Effector memory CD8-positive, alpha-beta T cell (primary cell): ENCODE results near the gene KDM4B.
A peak's percentile ranks its signal among the peaks of the same experiment; 100 is the strongest.
"Not testable (repeated sequence)": the region's sequence is repeated elsewhere in the genome, so short reads cannot be mapped to it uniquely, and the experiment has no call there.

Experiments used
- ATAC-seq: fragments of 150-1000 bp; cut with Tn5 transposase; replicated peaks from 2 replicates; pipeline ENCODE4 v1.10.0; 2021; ENCODE audit warnings: mild to moderate bottlenecking, moderate library complexity
- DNase-seq, 3 experiments: peaks; one replicate each; pipeline ENCODE4 v3.0.0; 2021
- H3K27ac Mint-ChIP-seq, 2 donors: one replicate each; pipeline ENCODE4 v1.8.0; 2022; ENCODE audit warnings: mild to moderate bottlenecking in 2 of 2, mixed read lengths in 2 of 2, moderate library complexity in 2 of 2
- H3K27me3 Mint-ChIP-seq, 2 donors: one replicate each; pipeline ENCODE4 v1.8.0; 2022; ENCODE audit warnings: mixed read lengths in 2 of 2
- H3K36me3 Mint-ChIP-seq: one replicate; pipeline ENCODE4 v1.8.0; 2022; ENCODE audit warnings: mild to moderate bottlenecking, moderate library complexity, mixed read lengths; ENCODE audit not compliant: insufficient read depth
- H3K4me1 Mint-ChIP-seq, 2 donors: one replicate each; pipeline ENCODE4 v1.8.0; 2022; ENCODE audit warnings: low read depth in 2 of 2, mixed read lengths in 2 of 2
- H3K4me3 Mint-ChIP-seq, 2 donors: one replicate each; pipeline ENCODE4 v1.8.0; 2022; ENCODE audit warnings: mild to moderate bottlenecking in 2 of 2, mixed read lengths in 2 of 2, moderate library complexity in 2 of 2
- H3K9me3 Mint-ChIP-seq, 2 donors: one replicate each; pipeline ENCODE4 v1.8.0; 2022; ENCODE audit warnings: mixed read lengths in 2 of 2

KDM4B gene

DNA sequence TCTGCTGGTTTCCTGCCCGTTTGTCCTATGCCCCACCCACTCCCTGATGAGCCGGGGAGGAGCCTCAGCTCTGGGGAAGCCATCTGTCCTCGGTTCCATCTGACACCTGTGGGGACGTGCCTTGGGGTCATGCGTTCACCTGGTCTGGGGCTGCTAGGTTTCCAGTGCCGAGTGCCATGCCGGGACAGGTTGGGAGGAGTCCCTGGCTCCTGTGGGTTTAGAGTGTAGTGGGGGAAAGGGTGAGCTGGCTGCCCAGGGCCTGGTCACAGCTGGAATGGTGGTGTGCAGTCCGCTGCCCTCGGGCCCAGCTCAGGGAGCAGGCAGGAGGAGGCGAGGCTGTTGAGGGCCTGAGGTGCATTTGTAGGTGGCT is 2.5 kb downstream of the KDM4B start:
- Mint-ChIP-seq H3K4me1 (peaks cover 33 to 40% of the 10 kb centered on the region in 2 donors), H3K4me3 (peak overlapping the region; percentile 89 to 91), H3K9me3 (no peaks in the 10 kb centered on the region), H3K27me3 (no peaks in the 10 kb centered on the region), H3K27ac (peak overlapping the region; percentile 86 to 92), H3K36me3 (peaks cover 30% of the 10 kb centered on the region)
- ATAC-seq = no peak
- no peak for DNase-seq

DNA sequence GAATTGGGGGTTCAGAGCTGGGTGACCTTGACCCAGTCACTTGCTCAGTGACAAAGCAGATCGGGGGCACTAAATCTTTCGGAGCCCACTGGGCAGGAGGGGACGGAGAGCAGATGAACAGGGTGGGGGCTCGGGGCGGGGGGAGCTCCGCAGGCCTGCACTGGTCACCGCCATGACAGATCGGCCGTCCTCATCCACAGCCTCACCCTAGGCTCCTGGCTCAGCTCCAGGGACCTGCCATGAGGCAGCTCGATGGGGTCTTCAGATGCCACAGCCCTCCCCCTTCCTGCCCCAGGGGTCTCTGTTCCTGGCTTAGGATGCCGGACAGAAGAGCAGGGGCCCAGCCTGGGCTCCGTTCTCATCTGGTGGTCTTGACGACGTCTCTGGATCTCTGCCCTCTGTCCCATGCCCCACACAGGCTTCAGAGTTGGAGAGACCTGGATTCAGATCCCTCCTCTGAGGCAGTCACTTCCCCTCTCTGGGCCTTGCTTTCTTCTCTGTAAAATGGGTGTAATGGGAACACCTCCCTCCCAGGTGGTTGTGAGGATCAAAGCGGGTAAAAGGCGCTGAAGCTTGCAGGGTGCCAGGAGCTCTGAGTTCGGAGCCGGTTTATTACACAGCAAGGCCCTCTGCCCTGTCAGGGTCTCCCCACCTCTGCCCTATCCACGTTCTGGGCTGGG is 3.0 kb downstream of the KDM4B start:
- peak overlapping the region in 1 of 2 donors; percentile 91 for H3K4me3 Mint-ChIP-seq

DNA sequence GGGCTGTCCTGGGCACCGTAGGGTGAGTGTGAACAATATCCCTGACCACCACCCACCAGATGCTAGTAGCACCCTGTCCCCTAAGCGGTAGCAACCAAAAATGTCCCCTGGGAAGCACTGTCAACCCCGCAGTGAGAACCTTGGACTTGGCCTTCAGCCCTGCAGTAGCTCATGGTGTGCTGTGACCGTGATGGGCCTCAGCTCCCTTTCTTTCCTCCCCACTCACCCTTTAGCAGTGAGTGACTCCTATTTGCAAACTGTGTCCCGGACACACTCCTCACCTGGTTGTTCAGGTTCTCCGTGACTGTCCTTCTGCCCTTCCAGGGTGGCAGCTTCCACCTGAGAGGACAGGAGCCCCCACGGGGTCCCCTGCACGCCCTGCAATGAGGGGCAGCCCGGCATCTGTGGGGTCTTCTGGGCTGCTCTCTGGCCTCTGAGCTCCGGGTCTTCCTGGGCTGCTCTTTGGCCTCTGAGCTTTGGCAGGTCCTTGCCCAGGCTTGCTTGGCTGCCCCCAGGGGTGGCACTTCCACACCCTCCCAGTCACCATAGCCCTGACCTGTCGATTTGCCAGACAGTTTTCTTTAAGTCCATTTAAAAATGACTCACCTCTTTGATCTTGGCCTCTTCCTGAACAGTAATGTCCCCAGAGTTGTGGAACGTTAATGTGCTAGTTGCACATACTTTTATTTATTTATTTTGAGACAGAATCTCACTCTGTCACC is 3.8 kb downstream of the KDM4B start:
- DNase-seq (no peak), ATAC-seq (no peak)
- H3K4me3 Mint-ChIP-seq = peak overlapping the region in 1 of 2 donors; percentile 43
- H3K4me1 Mint-ChIP-seq = peaks cover 36 to 43% of the 10 kb centered on the region in 2 donors
- peaks cover 33% of the 10 kb centered on the region for H3K36me3 Mint-ChIP-seq
- H3K9me3 Mint-ChIP-seq = no peaks in the 10 kb centered on the region
- H3K27me3 Mint-ChIP-seq = no peaks in the 10 kb centered on the region
- H3K27ac Mint-ChIP-seq = peak overlapping the region in 1 of 2 donors; percentile 38

More for the DNA sequence above, 3.0 kb downstream of the KDM4B start:
- Mint-ChIP-seq H3K9me3 (no peaks in the 10 kb centered on the region), H3K4me1 (peaks cover 34 to 42% of the 10 kb centered on the region in 2 donors), H3K27ac (peak overlapping the region; percentile 86 to 92), H3K36me3 (peaks cover 33% of the 10 kb centered on the region), H3K27me3 (no peaks in the 10 kb centered on the region)
- no peak for DNase-seq
- ATAC-seq = no peak

DNA sequence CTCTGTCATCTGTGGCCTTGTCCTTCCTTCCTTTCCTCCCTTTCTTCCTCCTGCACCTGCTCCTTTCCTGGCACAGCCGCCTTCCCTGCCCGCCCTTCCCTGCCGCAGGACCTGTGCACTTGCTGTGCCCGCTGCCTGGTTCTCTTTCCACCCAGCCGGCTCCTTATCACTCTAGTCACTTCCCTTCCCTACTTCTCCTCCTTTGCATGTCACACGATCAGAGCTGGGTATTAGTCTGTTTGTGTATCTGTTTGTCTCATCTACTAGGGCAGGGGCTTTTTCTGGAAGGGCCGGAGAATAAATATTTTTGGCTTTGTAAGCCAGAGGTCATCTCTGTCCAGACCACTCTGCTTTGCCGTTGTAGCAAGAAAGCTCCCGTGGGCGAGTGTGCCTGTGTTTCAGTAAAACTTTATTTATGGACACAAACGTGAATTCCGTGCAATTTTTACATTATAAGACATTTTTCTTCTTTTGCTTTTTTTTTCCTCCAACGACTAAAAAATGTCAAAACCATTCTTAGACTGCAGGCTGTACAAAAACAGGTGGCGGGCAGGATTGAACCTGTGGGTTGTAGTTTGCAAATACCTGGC is 6.1 kb downstream of the KDM4B start:
- H3K27me3 Mint-ChIP-seq = no peaks in the 10 kb centered on the region
- ATAC-seq (no peak), DNase-seq (no peak)
- H3K9me3 Mint-ChIP-seq = no peaks in the 10 kb centered on the region
- H3K27ac Mint-ChIP-seq = peak overlapping the region in 1 of 2 donors; percentile 51
- peaks cover 32 to 40% of the 10 kb centered on the region in 2 donors for H3K4me1 Mint-ChIP-seq
- peaks cover 22% of the 10 kb centered on the region for H3K36me3 Mint-ChIP-seq
- H3K4me3 Mint-ChIP-seq = no peak overlapping the region

DNA sequence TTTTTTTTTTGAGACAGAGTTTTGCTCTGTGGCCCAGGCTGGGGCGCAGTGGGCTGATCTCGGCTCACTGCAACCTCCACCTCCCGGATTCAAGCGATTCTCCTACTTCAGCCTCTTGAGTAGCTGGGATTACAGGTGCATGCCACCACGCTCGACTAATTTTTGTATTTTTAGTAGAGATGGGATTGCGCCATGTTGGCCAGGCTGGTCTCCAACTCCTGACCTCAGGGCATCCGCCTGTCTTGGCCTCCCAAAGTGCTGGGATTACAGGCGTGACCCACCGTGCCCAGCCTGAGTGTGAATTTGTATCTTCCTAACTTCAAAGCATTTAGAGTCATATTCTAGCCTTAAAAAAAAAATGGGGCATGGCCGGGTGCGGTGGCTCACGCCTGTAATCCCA is 6.7 kb downstream of the KDM4B start:
- H3K9me3 Mint-ChIP-seq, H3K27ac Mint-ChIP-seq, ATAC-seq, H3K4me3 Mint-ChIP-seq, H3K27me3 Mint-ChIP-seq, DNase-seq: not testable (repeated sequence)
- H3K4me1 Mint-ChIP-seq = peaks cover 27 to 35% of the 10 kb centered on the region in 2 donors
- peaks cover 21% of the 10 kb centered on the region for H3K36me3 Mint-ChIP-seq

DNA sequence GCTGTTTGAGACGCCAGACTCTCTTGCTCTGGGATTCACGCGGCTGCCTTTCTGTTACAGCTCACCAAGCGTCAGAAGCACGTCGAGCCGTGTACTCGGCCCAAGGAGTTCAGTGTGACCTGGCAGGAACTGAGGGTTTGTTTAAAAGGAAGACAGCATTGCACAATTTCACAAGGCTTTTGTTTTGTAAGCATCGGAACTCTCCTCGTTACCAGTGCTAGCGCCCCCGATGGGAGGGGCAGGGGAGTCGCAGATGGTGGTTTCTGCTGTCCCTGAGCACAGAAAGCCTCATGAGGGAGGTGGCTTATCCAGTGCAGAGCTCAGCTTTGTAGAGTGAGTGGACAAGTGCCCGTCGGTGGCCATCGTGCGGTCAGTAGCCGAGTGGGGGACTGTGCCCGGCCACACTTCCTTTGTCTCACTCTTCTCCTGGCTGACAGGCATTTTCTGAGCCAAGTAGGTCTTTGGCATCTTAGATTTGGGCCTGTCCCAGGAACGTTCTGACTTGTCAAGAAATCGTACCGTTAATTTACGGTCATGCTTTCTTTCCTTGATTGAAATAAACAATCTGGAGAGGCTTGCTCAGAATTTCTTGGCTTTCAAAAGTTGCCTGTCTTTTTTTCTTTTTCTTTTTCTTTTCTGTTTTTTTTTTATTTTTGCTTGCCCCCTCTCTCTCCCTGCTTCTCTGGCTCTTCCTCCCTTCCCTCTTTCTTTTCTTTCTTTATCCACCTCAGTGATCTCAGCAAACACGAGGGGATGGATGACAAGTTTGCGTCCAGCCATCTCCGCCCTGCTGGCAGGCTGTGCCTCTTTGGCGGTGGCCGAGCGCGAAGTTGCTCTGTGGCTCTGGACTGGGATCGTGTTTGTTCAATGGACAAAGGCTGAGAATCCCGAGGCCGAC is 7.7 kb downstream of the KDM4B start:
- peaks cover 19 to 27% of the 10 kb centered on the region in 2 donors for H3K4me1 Mint-ChIP-seq
- peaks cover 23% of the 10 kb centered on the region for H3K36me3 Mint-ChIP-seq
- no peak overlapping the region for H3K4me3 Mint-ChIP-seq
- H3K27ac Mint-ChIP-seq = peak overlapping the region in 1 of 2 donors; percentile 80
- no peaks in the 10 kb centered on the region for H3K27me3 Mint-ChIP-seq
- no peaks in the 10 kb centered on the region for H3K9me3 Mint-ChIP-seq
- peak; percentile 48 for ATAC-seq
- no peak for DNase-seq

DNA sequence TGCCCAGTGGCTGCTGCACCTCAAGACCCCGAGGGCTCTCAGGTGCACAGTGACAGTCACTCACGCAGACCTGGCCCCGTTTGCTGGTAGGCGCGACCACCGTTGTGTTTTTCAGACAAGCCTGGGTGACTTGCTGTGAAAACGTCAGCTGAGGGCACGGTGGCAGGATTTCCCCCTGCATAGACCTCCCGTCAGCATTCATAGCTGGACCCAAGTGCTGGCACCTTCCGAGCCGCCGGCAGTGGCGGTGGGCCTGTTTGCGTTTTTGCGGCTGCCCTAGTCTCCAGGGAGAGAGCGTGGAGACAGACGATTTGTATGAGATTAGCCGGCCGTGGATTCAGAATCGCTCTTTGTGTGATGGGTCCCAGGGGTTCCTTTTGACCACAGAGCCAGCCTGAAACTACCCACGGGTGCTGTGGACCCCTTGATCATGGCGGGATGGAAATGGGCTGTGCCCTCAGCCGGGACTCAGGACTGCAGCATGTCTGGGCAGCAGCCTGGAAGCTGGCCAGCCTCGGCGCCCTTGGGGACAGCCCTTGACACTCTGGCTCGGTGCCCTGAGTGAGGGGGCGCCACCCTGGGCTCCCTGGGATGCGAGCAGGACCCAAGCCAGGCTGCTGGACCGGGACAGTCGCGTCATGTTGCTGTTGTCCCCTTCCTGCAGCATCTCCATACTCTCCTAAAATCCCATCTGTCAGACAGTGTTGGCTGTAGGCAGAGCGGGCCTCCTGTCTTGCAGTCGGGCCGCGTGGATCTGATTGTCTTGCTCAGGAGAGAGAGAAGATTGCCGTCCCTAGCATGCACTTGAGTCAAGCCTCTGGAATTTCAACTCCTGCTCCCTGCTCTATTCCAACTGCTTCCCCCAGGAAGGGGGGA is 8.6 kb downstream of the KDM4B start:
- Mint-ChIP-seq H3K36me3 (peaks cover 19% of the 10 kb centered on the region), H3K4me3 (no peak overlapping the region), H3K4me1 (peaks cover 18 to 22% of the 10 kb centered on the region in 2 donors), H3K27ac (peak overlapping the region in 1 of 2 donors; percentile 80), H3K9me3 (no peaks in the 10 kb centered on the region), H3K27me3 (no peaks in the 10 kb centered on the region)
- DNase-seq (no peak), ATAC-seq (no peak)

DNA sequence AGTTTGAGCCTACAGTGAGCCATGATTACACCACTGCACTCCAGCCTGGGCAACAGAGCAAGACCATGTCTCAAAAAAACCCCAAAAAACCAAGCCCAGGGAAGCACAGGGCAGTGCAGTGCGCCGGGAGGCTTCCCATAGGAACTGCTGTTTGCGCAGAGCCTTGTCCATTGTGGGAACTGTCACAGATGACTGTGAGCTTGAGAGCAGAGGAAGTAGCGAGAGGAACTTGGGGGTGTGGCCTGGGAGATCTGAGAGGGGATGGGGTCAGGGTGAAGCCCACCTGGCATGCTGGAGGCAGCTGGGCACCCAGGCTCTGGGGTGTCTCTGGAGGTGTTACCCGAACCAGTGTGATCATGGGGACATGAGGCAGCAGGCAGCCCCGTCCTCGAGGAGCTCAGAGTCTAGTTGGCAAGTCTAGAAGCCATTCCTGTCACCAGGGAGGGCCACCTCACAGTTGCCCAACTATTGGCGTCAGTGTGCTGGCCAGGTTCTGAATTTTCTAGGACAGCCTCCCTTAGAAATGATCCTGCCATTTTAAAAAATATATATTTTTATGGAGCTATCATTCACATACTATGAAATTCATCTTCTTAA is 10.4 kb downstream of the KDM4B start:
- H3K4me1 Mint-ChIP-seq = peaks cover 17 to 28% of the 10 kb centered on the region in 2 donors
- no peak for DNase-seq
- peaks cover 23% of the 10 kb centered on the region for H3K36me3 Mint-ChIP-seq
- no peak for ATAC-seq
- H3K27ac Mint-ChIP-seq = peak overlapping the region in 1 of 2 donors; percentile 8
- H3K27me3 Mint-ChIP-seq = no peaks in the 10 kb centered on the region
- H3K4me3 Mint-ChIP-seq = no peak overlapping the region
- H3K9me3 Mint-ChIP-seq = no peaks in the 10 kb centered on the region

DNA sequence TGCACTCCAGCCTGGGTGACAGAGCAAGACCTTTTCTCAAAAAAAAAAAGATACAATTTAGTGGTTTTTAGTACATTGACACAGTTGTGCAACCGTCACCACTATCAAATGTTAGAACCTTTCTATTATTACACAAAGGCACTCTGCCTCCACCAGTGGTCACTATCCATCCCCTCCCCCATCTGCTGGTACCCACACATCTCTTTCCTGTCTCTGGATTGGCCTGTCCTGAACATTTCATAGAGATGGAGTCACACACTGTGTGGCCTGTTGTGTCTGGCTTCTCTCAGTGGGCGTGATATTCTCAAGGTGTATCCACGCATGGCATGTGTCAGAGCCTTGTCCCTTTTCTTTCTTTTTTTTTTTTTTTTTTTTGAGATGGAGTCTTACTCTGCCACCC is 11.2 kb downstream of the KDM4B start:
- Mint-ChIP-seq H3K4me3 (no peak overlapping the region), H3K27ac (peak overlapping the region in 1 of 2 donors; percentile 49), H3K27me3 (no peaks in the 10 kb centered on the region), H3K36me3 (peaks cover 23% of the 10 kb centered on the region), H3K4me1 (peaks cover 16 to 25% of the 10 kb centered on the region in 2 donors), H3K9me3 (no peaks in the 10 kb centered on the region)
- DNase-seq = no peak
- no peak for ATAC-seq

DNA sequence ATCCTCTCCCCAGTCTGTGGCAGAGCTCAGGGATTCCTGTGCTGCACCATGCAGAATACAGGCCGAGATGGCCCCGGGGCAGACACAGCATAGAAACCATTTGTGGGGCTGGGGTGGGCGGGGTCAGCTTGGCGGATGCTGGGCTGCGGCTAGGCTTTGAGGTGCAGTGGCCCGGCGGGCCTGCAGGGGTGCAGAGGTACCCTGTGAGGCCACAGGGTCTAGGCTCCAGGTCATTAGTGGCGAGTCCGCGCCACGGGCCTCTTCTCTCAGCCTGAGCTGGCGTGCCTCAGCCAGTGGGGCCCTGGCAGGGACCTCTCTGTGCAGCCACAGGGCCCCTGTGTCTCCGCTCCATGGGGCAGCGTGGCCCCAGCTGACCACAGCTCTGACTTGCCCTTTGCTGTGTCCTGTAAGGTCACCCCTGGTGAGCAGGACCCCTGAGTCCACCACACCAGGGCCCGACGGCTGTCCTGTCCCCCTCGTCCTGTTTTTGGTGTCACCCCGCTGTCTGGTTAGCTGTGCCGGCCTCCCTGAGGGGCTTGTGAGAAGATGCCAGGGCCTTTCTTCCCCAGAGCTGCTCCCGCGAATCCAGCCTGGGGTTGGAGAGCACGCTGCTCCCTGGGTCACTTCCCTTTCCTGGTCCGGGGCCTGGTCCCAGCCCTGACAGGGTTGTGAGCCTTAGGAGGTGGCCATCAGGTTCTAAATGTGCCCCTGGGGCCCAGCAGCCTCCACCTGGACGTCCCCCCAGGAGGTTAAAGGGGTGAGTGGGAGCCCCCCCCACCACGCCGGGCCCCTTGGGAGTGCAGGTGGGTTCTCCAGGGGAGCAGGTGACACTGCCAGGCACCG is 12.1 kb downstream of the KDM4B start:
- DNase-seq (no peak), ATAC-seq (peak; percentile 29)
- Mint-ChIP-seq H3K36me3 (peaks cover 20% of the 10 kb centered on the region), H3K27ac (peak overlapping the region in 1 of 2 donors; percentile 49), H3K4me1 (peaks cover 17 to 30% of the 10 kb centered on the region in 2 donors), H3K4me3 (no peak overlapping the region), H3K27me3 (no peaks in the 10 kb centered on the region), H3K9me3 (no peaks in the 10 kb centered on the region)

DNA sequence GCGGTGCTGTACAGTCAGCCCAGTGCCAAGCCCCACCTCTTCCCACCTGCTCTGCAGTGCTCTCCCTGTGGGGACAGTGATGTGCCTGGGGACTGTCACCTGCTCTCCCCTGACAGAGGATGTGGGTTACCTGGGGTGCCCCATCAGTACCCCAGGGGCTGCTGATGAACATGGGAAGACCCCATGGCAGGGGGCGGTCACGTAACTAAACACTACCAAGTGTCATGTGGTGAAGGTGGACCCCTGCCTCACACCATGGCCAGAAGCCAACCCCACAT is 12.7 kb downstream of the KDM4B start:
- H3K9me3 Mint-ChIP-seq = no peaks in the 10 kb centered on the region
- peaks cover 20 to 34% of the 10 kb centered on the region in 2 donors for H3K4me1 Mint-ChIP-seq
- peak overlapping the region in 1 of 2 donors; percentile 13 for H3K27ac Mint-ChIP-seq
- H3K4me3 Mint-ChIP-seq = no peak overlapping the region
- peak; percentile 22 for ATAC-seq
- H3K27me3 Mint-ChIP-seq = no peaks in the 10 kb centered on the region
- no peak for DNase-seq
- H3K36me3 Mint-ChIP-seq = peaks cover 20% of the 10 kb centered on the region
